ENCODE measurements around the gene ZNF136. TPM values are rescaled to one million over a fixed set of nuclear protein-coding genes. Genes with fewer than 3 reads are reported as not detected.

The ZNF136 gene
- total and polyA plus RNA-seq, 10 of the 15 experiments (the other 5 are each of a cell fraction or from before 2014, with no cell fraction given) = 2.8 to 7.8 (median 6.7) TPM

GRCh38 chr19:12162882-12163806 lies at the start of gene ZNF136 (continued):
- TF ChIP-seq RB1 (IDR thresholded peaks at IDR 0.05; ENCODE audit: borderline replicate concordance) = peak; percentile 91; the same call in 1 of the 2 replicates
- TF ChIP-seq E2F4 (IDR thresholded peaks at IDR 0.05; ENCODE audit: low read depth, low read length) = peak; percentile 69
- TF ChIP-seq POLR2AphosphoS2 (IDR thresholded peaks at IDR 0.05; ENCODE audit: low read depth, low read length) = 0 out of 2 replicates have a peak, but pooled peaks have one; percentile 59
- peak; percentile 44; the same call in 1 of the 2 replicates for TF ChIP-seq ZBTB40 (IDR thresholded peaks at IDR 0.05; ENCODE audit: borderline replicate concordance)
- TF ChIP-seq RAD21 (IDR thresholded peaks at IDR 0.05; ENCODE audit: insufficient read depth, low read depth, low read length) = no peak
- peak; percentile 54; the same call in 1 of the 2 replicates for TF ChIP-seq MXI1 (IDR thresholded peaks at IDR 0.05; ENCODE audit: low read depth, low read length)
- no peak for TF ChIP-seq SKIL (IDR thresholded peaks at IDR 0.05; ENCODE audit: low read depth, poor library complexity, severe bottlenecking)
- peak; percentile 99 for TF ChIP-seq CHD2 (IDR thresholded peaks at IDR 0.05; ENCODE audit: borderline replicate concordance, low read depth, low read length)
- peak; percentile 31 for TF ChIP-seq SP1 (IDR thresholded peaks at IDR 0.05; ENCODE audit: low read depth, low read length)
- TF ChIP-seq TAF1 (IDR thresholded peaks at IDR 0.05; ENCODE audit: borderline replicate concordance, low read depth, low read length) = peak; percentile 78
- TF ChIP-seq EED (IDR thresholded peaks at IDR 0.05; ENCODE audit: low read depth) = peak; percentile 79
- peak; percentile 94 for TF ChIP-seq POLR2A (IDR thresholded peaks at IDR 0.05; ENCODE audit: low read depth, low read length)
- TF ChIP-seq TARDBP (IDR thresholded peaks at IDR 0.05; ENCODE audit: borderline replicate concordance) = no peak
- no peak for TF ChIP-seq ZBTB33 (IDR thresholded peaks at IDR 0.05)
- TF ChIP-seq ZBTB11 (CRISPR knock-in tag; IDR thresholded peaks at IDR 0.05) = no peak
